Choroid plexus epithelial cell (primary cell): ENCODE data around the gene FOS.

ENCODE experiments used
- DNase-seq: peaks from one replicate; pipeline ENCODE4 v3.0.0-alpha.2; 2010; ENCODE audit warnings: low read depth
- H3K4me3 ChIP-seq: 2 replicates; pipeline ENCODE4 v1.5.1; 2011; ENCODE audit warnings: low read depth, mild to moderate bottlenecking, control low read depth, low read length, moderate library complexity
- CTCF ChIP-seq: conservative IDR thresholded peaks from 2 replicates; pipeline ENCODE4 v1.5.1; 2011; ENCODE audit warnings: low read depth, mild to moderate bottlenecking, control low read depth, inconsistent platforms, low read length, moderate library complexity

The FOS gene

GRCh38 chr14:75244121-75244520, 34.5 kb upstream of the FOS start:
- no peak overlapping the region for H3K4me3 ChIP-seq
- no peak for DNase-seq
- TF ChIP-seq CTCF = no peak

- no peak for DNase-seq
- no peak for TF ChIP-seq CTCF
- H3K4me3 ChIP-seq = no peak overlapping the region
These were observed 31.9 kb upstream of the FOS start for GRCh38 chr14:75246546-75247285.

- DNase-seq = no peak
These were observed 31.2 kb upstream of the FOS start for GRCh38 chr14:75247286-75247922.

GRCh38 chr14:75247939-75248338, 30.7 kb upstream of the FOS start:
- no peak for DNase-seq
- no peak overlapping the region for H3K4me3 ChIP-seq
- no peak for TF ChIP-seq CTCF

More at GRCh38 chr14:75247286-75247922, 31.2 kb upstream of the FOS start:
- TF ChIP-seq CTCF = no peak
- H3K4me3 ChIP-seq = no peak overlapping the region

- no peak overlapping the region for H3K4me3 ChIP-seq
- DNase-seq = peak; percentile 39
- TF ChIP-seq CTCF = no peak
These were observed 29.2 kb upstream of the FOS start for GRCh38 chr14:75249251-75249957.

GRCh38 chr14:75249958-75250336, 28.7 kb upstream of the FOS start:
- H3K4me3 ChIP-seq = no peak overlapping the region
- DNase-seq = no peak
- no peak for TF ChIP-seq CTCF

- H3K4me3 ChIP-seq = no peak overlapping the region
- no peak for DNase-seq
- TF ChIP-seq CTCF = no peak
These were observed 27.8 kb upstream of the FOS start for GRCh38 chr14:75250800-75251199.
